Esophagus muscularis mucosa (tissue), 4 donors: Measurements from ENCODE around the gene ARHGAP12. TPM values are rescaled to one million over a fixed set of nuclear protein-coding genes. Genes with fewer than 3 reads are reported as not detected.

ENCODE experiments used
- DNase-seq: peaks from one replicate; pipeline ENCODE4 v3.0.0-alpha.2; 2017; ENCODE audit errors: extremely low spot score
- H3K27ac ChIP-seq, 4 donors: fragments of 200-600 bp; sonication (generic); replicated peaks in 1 of 4; 1 replicate in 3 of 4; 2 replicates in 1 of 4; pipeline ENCODE4 v1.5.1; 2016 to 2019; ENCODE audit warnings: mild to moderate bottlenecking in 1 of 4
- H3K27me3 ChIP-seq, 4 donors: fragments of 200-600 bp; sonication (generic); one replicate each; pipeline versions ENCODE4 v1.5.1 to v1.6.0; 2016 to 2019
- H3K36me3 ChIP-seq, 4 donors: fragments of 200-600 bp; sonication (generic); one replicate each; pipeline ENCODE4 v1.5.1; 2016 to 2019
- H3K4me1 ChIP-seq, 4 donors: fragments of 200-600 bp; sonication (generic); one replicate each; pipeline ENCODE4 v1.5.1; 2016 to 2019
- H3K4me3 ChIP-seq, 4 donors: fragments of 200-600 bp; sonication (generic); 1 replicate in 2 of 4; 2 replicates in 2 of 4; pipeline ENCODE4 v1.5.1; 2016 to 2019; ENCODE audit warnings: mild to moderate bottlenecking in 4 of 4, moderate library complexity in 1 of 4
- H3K9me3 ChIP-seq, 4 donors: fragments of 200-600 bp; sonication (generic); 1 replicate in 3 of 4; 2 replicates in 1 of 4; pipeline ENCODE4 v1.5.1; 2016 to 2019
- EP300 ChIP-seq: sonication (generic); formaldehyde crosslinking; IDR thresholded peaks from one replicate; pipeline ENCODE4 v1.6.1; 2017; ENCODE audit warnings: antibody characterized with exemption
- POLR2A ChIP-seq: fragments of 450-650 bp; IDR thresholded peaks from one replicate; pipeline ENCODE4 v1.6.1; 2017; ENCODE audit warnings: antibody characterized with exemption, moderate library complexity, mild to moderate bottlenecking, low read depth
- POLR2AphosphoS5 ChIP-seq, 2 donors: sonication (generic); formaldehyde crosslinking; IDR thresholded peaks; one replicate each; pipeline ENCODE4 v1.6.1; 2017; ENCODE audit warnings: antibody characterized with exemption in 2 of 2
- WGBS: methylation state at CpG from one replicate; pipeline ENCODE4 v1.1.5; 2018; 5-methylcytosine and 5-hydroxymethylcytosine counted together
- intact Hi-C: fragments of 100-400 bp; cut with DNase I; formaldehyde crosslinking; loops from one replicate; pipeline ENCODE4 v1.15.1; 2023
- total RNA-seq, 4 donors: library from RNA; depleted of rRNA; stranded (reverse); fragments of >200 nt; gene quantifications; one replicate each; pipeline versions ENCODE4 v1.1.0 to v1.2.1, GENCODE V29; 2016
- TF ChIP-seq, protein P1 (sequence below), 3 experiments: fragments of 200-600 bp in 2 of 3; fragments of 450-650 bp in 1 of 3; sonication (generic) in 2 of 3; IDR thresholded peaks; one replicate each; pipeline ENCODE4 v1.5.1; 2017 to 2019; ENCODE audit warnings: antibody characterized with exemption in 3 of 3, mild to moderate bottlenecking in 2 of 3, moderate library complexity in 1 of 3

Gene ARHGAP12, protein sequence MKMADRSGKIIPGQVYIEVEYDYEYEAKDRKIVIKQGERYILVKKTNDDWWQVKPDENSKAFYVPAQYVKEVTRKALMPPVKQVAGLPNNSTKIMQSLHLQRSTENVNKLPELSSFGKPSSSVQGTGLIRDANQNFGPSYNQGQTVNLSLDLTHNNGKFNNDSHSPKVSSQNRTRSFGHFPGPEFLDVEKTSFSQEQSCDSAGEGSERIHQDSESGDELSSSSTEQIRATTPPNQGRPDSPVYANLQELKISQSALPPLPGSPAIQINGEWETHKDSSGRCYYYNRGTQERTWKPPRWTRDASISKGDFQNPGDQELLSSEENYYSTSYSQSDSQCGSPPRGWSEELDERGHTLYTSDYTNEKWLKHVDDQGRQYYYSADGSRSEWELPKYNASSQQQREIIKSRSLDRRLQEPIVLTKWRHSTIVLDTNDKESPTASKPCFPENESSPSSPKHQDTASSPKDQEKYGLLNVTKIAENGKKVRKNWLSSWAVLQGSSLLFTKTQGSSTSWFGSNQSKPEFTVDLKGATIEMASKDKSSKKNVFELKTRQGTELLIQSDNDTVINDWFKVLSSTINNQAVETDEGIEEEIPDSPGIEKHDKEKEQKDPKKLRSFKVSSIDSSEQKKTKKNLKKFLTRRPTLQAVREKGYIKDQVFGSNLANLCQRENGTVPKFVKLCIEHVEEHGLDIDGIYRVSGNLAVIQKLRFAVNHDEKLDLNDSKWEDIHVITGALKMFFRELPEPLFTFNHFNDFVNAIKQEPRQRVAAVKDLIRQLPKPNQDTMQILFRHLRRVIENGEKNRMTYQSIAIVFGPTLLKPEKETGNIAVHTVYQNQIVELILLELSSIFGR
- 10 to 100 TPM; 25.6 to 48.2 (median 35.8) TPM for total RNA-seq

DNA sequence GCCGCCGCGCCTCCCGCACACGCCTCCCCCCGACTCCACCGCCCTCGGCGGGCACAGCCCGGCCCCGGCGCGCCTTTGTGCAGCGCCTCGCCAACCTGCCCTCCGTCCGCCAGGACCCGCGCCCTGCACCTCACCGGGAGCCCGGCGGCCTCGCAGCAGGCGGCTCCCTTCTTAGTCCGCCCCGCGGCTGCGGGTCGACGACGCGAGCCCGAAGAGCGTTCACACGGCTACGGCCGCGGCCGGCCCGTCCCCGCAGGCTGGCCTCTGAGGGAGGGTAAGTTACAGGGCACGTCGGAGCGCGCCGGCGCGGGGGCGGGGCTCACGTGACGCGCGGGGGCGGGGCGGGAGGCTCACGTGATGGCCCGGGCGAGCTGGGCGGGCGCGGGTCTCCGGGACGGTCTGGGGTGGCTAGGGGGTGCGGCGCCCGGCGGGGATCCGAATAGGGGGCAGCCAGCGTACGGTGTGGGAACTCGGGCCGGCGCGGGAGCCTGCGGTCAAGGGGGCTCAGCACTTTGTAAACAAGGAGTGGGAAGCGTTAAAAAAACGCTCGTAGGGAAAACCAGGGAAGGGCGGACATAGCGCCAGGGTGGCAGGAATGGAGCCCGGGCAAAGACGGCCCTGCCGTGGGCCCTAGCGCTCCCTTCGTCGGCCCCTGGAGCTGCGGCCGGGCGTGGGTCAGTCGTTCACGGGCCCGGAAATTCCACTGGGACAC, at the start of gene ARHGAP12:
Gene ARHGAP12 (minus strand): TSS at position 283 of the 712 bp plus-strand sequence. CDS start 19,976 bp downstream, outside the sequence.
- Histone ChIP-seq H3K4me3 (peak within 1 kb of the TSS; percentile 75 to 94 (median 88)), H3K36me3 (no peaks in the 10 kb centered on the region), H3K9me3 (no peaks in the 10 kb centered on the region), H3K4me1 (peaks cover 16 to 43% (median 41%) of the 10 kb centered on the region in 4 donors), H3K27ac (peak within 1 kb of the TSS; percentile 95 to 98 (median 98)), H3K27me3 (no peaks in the 10 kb centered on the region)
- DNase-seq = peak; percentile 97
- no peak for TF ChIP-seq EP300
- TF ChIP-seq POLR2AphosphoS5 (IDR thresholded peaks at IDR 0.05) = peak; percentile 93 to 98
- peak; percentile 67 for TF ChIP-seq POLR2A
- TF ChIP-seq, protein P1, sequence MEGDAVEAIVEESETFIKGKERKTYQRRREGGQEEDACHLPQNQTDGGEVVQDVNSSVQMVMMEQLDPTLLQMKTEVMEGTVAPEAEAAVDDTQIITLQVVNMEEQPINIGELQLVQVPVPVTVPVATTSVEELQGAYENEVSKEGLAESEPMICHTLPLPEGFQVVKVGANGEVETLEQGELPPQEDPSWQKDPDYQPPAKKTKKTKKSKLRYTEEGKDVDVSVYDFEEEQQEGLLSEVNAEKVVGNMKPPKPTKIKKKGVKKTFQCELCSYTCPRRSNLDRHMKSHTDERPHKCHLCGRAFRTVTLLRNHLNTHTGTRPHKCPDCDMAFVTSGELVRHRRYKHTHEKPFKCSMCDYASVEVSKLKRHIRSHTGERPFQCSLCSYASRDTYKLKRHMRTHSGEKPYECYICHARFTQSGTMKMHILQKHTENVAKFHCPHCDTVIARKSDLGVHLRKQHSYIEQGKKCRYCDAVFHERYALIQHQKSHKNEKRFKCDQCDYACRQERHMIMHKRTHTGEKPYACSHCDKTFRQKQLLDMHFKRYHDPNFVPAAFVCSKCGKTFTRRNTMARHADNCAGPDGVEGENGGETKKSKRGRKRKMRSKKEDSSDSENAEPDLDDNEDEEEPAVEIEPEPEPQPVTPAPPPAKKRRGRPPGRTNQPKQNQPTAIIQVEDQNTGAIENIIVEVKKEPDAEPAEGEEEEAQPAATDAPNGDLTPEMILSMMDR (IDR thresholded peaks at IDR 0.05) = no peak
- intact Hi-C loops = no loop called here
- 0% methylated on average over 32 of the region's 92 CpGs for WGBS

DNA sequence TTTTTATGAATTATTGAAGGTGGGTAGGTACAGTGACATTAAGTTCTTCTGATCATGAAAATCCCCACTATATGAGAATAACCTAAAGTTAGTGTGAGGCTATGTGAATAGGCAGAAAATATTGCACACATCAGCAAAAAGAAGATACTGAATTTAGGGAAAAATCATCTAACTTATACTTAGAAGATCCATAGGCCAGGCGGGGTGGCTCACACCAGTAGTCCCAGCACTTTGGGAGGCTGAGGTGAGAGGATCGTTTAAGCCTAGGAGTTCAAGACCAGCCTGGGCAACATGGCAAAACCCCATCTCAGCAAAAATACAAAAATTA, 49.5 kb upstream of the ARHGAP12 start:
- no peak overlapping the region for H3K27ac ChIP-seq
- WGBS = 77% methylated on average over 2 of the region's 2 CpGs
- H3K4me3 ChIP-seq = no peak overlapping the region
- H3K27me3 ChIP-seq = no peaks in the 10 kb centered on the region
- H3K4me1 ChIP-seq = peaks cover 0 to 3% (median 0%) of the 10 kb centered on the region in 4 donors
- TF ChIP-seq POLR2AphosphoS5 (IDR thresholded peaks at IDR 0.05) = no peak
- TF ChIP-seq, protein P1 (IDR thresholded peaks at IDR 0.05) = no peak
- no peak for TF ChIP-seq EP300
- TF ChIP-seq POLR2A = no peak
- intact Hi-C loops = no loop called here
- no peaks in the 10 kb centered on the region for H3K9me3 ChIP-seq
- H3K36me3 ChIP-seq = no peaks in the 10 kb centered on the region
- DNase-seq = no peak

DNA sequence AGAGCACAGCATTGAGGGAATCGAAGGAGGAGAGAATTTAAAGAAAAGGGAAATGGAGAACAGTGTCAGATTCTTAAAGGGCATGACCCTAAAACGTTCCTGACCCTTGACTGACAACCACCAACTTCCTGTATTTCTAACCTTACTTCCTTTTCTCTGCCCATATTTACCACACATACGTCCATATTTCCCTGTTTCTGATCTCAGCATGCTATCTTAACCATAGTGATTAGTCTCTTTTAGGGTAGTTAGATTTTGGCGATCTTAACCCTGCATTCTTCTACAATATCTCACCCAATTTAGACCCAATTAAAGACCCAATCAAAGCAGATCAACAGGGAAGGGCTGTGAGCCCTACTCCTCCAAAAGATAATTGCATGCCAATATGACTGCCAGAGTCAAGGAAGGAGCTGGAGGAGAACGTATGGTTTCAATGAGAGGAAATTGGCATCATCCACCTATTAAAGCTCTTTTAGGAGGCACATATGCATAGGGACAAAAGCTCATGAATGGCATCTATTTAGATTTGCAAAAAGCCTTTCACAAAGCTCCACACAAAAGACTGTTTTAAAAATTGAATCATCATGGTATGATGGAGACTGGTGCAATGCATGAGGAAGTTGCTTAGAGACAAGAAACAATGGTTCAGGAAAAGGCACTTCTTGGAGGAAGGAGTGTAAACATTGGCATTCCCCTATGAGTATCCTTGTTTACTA, 49.0 kb upstream of the ARHGAP12 start:
- Histone ChIP-seq H3K27me3 (no peaks in the 10 kb centered on the region), H3K9me3 (no peaks in the 10 kb centered on the region), H3K4me3 (no peak overlapping the region), H3K36me3 (no peaks in the 10 kb centered on the region), H3K27ac (no peak overlapping the region), H3K4me1 (peaks cover 0 to 3% (median 0%) of the 10 kb centered on the region in 4 donors)
- 69% methylated on average over 5 of the region's 5 CpGs for WGBS
- DNase-seq = no peak
- intact Hi-C loops = no loop called here
- TF ChIP-seq, protein P1 (IDR thresholded peaks at IDR 0.05) = no peak
- TF ChIP-seq POLR2A (no peak), POLR2AphosphoS5 (IDR thresholded peaks at IDR 0.05) (no peak), EP300 (no peak)

DNA sequence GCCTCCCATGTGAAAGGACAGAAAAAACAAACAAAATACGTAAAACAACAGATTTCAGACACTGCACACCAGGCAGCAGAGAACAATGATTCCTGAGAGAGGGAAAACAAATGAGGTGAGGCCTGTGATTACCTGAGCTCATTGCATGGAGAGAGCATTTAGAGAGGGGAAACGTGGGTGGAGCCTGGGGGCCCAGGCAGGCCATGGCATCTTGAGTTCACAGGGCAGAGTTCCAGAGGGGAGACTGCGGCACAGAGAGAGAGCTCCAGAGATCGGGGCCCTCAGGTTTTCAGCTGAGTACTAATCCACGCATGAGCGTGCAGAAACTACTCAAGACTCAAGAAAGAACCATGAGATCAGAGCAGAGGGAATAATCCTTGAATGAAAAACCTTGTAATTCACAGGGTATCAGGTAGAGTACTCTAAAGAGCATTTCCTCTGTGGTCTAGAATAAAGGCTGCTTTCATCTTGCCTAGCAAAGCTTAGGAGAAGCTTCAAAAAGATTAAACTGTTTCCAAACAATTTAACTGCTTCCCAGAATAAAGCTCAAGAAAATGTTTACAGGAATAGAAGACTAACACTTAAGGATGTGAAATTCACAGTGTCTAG, 46.6 kb upstream of the ARHGAP12 start:
- no peak overlapping the region for H3K27ac ChIP-seq
- TF ChIP-seq, protein P1 (IDR thresholded peaks at IDR 0.05) = no peak
- TF ChIP-seq POLR2A (no peak), EP300 (no peak), POLR2AphosphoS5 (IDR thresholded peaks at IDR 0.05) (no peak)
- no peaks in the 10 kb centered on the region for H3K9me3 ChIP-seq
- peaks cover 0 to 3% (median 0%) of the 10 kb centered on the region in 4 donors for H3K4me1 ChIP-seq
- no peak for DNase-seq
- no peak overlapping the region for H3K4me3 ChIP-seq
- WGBS = 100% methylated on average over 6 of the region's 6 CpGs
- intact Hi-C loops = no loop called here
- H3K27me3 ChIP-seq = no peaks in the 10 kb centered on the region
- no peaks in the 10 kb centered on the region for H3K36me3 ChIP-seq
